ENCODE data around the gene WDFY4.

DNA sequence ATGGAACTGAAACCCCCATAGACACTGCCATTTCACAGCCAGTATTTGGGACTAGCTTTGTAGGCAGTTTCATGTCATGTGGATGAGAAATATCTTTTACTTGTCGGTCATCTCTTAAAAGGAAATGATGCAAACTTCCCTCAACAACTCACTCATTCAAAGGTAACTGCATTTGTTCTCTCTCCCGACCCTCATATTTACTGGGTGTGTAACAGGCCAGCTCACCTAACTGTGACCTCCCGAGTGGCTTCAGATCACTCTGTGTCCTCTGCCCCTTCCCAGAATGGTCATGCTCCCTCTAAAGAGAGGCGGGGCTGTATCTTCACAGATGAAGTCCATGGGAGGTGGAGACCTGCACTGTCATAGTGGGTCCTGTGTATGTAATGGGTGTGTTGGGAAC lies 240.3 kb downstream of the WDFY4 start:
- TF ChIP-seq, protein P1, sequence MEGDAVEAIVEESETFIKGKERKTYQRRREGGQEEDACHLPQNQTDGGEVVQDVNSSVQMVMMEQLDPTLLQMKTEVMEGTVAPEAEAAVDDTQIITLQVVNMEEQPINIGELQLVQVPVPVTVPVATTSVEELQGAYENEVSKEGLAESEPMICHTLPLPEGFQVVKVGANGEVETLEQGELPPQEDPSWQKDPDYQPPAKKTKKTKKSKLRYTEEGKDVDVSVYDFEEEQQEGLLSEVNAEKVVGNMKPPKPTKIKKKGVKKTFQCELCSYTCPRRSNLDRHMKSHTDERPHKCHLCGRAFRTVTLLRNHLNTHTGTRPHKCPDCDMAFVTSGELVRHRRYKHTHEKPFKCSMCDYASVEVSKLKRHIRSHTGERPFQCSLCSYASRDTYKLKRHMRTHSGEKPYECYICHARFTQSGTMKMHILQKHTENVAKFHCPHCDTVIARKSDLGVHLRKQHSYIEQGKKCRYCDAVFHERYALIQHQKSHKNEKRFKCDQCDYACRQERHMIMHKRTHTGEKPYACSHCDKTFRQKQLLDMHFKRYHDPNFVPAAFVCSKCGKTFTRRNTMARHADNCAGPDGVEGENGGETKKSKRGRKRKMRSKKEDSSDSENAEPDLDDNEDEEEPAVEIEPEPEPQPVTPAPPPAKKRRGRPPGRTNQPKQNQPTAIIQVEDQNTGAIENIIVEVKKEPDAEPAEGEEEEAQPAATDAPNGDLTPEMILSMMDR (conservative IDR thresholded peaks at IDR 0.05; ENCODE audit: low read depth, low read length) = no peak
- TF ChIP-seq POLR2A (IDR thresholded peaks at IDR 0.05; ENCODE audit: low read depth, low read length) (no peak), MXI1 (IDR thresholded peaks at IDR 0.05; ENCODE audit: borderline replicate concordance, low read depth, low read length) (no peak), BHLHE40 (IDR thresholded peaks at IDR 0.05; ENCODE audit: low read depth, low read length) (no peak), RCOR1 (IDR thresholded peaks at IDR 0.05; ENCODE audit: insufficient replicate concordance, low read length) (no peak), MAFK (IDR thresholded peaks at IDR 0.05; ENCODE audit: low read depth, low read length) (no peak), RAD21 (IDR thresholded peaks at IDR 0.05; ENCODE audit: low read length) (no peak)

All from IMR-90 (cell line).